Esophagus squamous epithelium (tissue), 4 donors: ENCODE results near the gene PRRX2.

Experiments used
- POLR2A ChIP-seq, 4 donors: fragments of 450-650 bp; IDR thresholded peaks; one replicate each; pipeline ENCODE4 v1.6.1; 2017; ENCODE audit warnings: antibody characterized with exemption in 4 of 4, mild to moderate bottlenecking in 4 of 4, moderate library complexity in 3 of 4
- TF ChIP-seq, protein P1 (sequence below), 6 experiments: fragments of 450-650 bp in 4 of 6; fragments of 200-600 bp in 2 of 6; sonication (generic) in 2 of 6; IDR thresholded peaks; one replicate each; pipeline ENCODE4 v1.5.1; 2016 to 2019; ENCODE audit warnings: antibody characterized with exemption in 6 of 6, mild to moderate bottlenecking in 4 of 6, moderate library complexity in 4 of 6

DNA sequence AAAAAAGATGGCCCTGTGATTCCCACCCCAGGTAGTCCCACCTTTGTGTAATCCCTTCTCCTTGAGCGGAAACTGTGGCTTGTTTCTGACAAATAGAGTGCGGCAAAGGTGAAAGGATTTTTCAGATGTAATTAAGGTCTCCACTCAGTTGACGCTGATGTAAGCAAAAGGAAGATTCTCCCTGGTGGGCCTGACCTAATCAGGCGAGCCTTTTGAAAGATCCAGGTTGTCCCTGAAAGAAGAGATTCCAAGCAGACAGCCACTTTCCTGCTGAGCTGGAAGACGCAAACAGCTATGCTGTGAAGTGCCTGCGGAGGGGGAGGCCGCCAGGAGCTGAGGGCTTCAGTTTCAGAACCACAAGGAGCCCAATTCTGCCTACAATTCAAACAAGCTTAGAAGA lies 63.3 kb downstream of the PRRX2 start:
- TF ChIP-seq, protein P1, sequence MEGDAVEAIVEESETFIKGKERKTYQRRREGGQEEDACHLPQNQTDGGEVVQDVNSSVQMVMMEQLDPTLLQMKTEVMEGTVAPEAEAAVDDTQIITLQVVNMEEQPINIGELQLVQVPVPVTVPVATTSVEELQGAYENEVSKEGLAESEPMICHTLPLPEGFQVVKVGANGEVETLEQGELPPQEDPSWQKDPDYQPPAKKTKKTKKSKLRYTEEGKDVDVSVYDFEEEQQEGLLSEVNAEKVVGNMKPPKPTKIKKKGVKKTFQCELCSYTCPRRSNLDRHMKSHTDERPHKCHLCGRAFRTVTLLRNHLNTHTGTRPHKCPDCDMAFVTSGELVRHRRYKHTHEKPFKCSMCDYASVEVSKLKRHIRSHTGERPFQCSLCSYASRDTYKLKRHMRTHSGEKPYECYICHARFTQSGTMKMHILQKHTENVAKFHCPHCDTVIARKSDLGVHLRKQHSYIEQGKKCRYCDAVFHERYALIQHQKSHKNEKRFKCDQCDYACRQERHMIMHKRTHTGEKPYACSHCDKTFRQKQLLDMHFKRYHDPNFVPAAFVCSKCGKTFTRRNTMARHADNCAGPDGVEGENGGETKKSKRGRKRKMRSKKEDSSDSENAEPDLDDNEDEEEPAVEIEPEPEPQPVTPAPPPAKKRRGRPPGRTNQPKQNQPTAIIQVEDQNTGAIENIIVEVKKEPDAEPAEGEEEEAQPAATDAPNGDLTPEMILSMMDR (IDR thresholded peaks at IDR 0.05), result no peak
- no peak for TF ChIP-seq POLR2A (IDR thresholded peaks at IDR 0.05)
